GM19468 (cell line): Measurements from ENCODE around the gene DVL1.
"Not testable (repeated sequence)": the region's sequence is repeated elsewhere in the genome, so short reads cannot be mapped to it uniquely, and the experiment has no call there.

Experiments used
- ATAC-seq: cut with Tn5 transposase; IDR thresholded peaks from one replicate; pipeline ENCODE4 v1.9.1; 2021; ENCODE audit warnings: mild to moderate bottlenecking, moderate library complexity, moderate number of reproducible peaks; ENCODE audit not compliant: unreplicated experiment; ENCODE audit errors: extremely low read depth

DVL1 gene

DNA sequence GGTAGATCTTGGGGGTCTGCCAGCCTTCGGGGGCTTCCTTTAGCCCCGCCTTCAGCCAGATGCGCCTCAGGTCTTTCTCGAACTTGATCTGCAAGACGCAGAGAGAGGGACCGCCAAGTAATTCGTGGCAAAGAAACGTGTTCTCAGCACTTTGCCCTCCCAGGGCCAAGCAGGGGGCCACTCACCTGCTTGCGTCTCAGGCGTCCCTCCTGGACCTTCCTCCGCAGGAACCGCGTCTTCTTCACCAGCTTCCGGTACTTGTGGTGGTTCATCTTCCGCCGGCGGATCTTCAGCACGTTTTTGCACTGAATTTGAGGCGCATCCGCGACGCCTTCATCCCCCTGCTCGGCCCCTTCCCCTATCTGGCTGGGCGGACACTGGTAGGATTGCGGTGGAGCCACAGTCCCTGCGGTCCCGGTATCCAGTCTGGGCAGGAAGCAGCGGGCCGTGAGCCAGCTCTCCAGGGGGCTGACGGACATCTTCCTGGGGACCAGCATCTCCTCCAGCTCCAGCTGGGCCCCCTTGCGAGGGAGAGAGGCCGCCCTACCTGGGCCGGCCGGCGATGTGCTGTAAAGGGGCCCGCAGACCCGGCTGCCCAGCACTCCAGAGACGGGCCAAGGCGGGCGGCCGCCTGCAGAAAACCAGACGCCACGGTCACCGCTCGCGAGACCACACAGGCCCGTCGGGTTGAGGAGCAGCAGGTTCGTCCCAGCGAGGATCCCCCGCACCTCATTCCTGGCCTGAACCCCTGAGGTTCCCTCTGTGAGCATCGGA is 24.8 kb upstream of the DVL1 start:
- ATAC-seq: no peak

DNA sequence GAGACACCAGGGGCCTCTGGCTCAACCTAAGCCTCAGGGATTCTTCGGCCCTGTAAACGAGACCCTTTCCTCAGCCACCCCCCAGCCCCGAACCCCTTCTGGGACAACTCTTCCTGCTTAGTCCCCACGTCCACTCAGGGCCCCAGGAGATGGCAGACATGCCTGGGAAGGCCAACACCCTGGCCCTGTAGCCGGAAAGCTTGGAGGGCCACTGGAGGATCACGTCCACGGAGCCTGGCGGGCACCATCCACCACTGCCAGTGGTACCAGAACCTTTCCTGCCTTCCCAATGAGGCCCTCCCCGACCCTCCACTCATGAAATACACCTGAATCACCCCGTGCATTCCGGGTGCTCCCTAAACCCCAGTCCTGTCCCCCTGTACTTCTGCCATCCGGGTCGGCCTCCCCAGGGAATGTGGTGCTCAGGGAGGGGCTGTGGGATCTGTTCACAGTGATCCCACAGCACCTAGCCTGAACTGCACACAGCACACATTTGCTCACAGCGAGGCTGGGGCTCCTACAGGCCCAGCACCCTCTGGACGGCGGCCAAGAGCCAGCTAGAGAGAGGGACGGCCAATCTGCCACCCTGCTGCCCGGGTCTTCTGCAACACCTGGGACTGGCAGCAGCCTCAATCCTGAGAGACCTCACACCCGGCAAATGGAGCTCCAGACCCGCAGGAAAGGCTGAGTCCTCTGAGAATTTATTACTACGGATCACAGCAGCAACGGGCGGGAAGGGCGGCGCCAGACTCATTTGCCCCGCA is 24.0 kb upstream of the DVL1 start:
- ATAC-seq: no peak

DNA sequence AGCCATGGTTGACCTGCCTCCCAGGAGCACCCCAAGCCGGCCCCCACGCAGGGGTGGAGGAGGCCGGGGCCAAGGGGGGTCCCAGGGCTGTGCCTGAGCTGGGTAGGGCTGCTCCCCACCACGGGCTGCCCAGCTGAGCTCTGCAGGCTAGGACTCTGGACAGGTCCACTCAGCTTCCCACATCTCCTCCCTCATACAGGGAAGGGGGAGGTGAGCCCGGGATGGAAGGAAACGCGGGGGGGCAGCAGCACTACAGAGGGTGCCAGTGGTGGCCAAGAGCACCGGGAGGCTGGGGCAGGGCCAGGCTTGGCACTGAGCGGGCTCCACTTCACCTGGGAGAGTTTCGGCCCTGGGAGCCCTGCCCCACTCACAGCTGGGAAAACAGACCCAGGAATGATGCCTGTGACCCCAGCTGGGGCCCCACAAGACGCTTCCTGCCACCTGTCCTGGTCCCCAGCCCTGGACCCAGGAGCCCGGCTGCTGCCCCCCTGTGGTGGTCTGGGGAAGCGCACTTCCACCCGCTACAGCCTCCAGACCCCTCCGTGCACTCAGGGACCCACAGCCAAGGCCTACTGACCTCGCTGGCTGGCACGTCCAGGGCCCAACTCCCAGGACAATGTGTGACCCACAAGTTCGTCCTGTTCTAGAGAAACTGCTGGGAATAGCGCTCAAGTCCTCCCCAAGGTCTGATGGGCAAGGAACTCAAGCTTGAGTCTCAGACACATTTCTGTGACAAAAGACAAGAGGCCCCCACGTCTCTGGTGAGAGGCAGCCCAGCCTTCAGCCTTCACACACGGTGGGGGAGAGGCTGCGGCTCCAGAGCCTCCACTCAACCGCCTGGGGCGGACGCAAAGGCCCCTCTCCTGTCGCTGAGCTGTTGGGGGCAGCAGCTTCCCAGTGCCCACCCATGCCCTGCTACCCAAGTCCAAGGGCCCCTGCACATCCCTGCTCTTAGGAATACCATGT is 22.8 kb upstream of the DVL1 start:
- no peak for ATAC-seq

DNA sequence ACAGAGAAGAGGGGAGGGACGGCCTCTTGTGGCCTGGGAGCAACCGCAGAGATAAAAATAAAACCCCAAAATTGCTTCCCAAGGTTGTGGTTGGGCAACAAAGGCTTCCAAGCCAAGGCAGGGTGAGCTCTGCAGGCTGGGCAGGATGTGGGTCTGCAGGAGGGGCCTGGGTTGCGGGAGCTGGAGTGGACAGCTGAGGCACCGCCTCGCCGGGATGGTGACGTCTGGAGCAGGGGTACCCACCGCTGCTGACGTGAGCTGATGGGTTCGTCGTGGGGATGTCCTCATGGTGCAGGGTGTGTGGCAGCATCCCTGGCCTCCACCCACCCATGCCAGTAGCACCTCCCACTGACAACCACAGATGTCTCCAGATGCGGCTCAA is 22.1 kb upstream of the DVL1 start:
- no peak for ATAC-seq

DNA sequence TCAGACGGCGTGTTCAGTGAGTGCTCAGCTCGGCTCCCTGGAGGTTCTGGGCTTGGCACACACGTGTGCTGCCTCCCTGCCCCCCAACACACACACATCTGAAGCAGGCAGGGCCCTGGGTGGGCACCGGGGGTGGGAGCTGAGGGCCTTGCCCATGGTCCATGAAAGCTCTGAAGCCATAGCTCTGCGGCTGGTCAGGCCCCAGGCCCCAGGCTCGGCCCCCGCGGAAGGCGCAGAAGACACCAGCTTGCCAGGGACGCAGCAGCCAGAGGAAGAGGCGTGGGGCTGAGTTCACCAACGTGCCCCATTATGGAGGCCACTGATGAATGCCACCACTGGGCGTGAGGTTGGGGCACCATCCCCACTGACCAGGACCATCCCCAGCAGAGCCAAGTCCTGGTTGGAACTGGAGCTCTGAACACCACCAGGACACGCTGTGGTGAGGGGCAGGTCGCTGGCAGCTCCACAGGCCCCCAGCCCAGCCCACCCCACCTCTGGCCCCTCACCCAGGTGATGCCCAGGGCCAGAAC is 21.6 kb upstream of the DVL1 start:
- ATAC-seq: no peak

DNA sequence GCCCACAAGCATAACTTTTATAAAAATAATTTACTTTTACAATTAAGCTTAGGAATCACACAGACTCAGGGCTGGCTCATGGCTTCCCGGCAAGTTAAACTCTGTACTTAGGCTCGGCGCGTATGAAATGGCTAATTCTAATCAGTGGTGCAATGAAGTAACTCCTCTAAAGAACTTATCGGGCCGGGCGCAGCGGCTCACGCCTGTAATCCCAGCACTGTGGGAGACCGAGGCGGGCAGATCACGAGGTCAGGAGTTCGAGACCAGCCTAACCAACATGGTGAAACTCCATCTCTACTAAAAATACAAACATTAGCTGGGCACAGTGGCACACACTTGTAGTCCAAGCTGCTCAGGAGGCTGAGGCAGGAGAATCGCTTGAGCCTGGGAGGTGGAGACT is 20.9 kb upstream of the DVL1 start:
- ATAC-seq: not testable (repeated sequence)

DNA sequence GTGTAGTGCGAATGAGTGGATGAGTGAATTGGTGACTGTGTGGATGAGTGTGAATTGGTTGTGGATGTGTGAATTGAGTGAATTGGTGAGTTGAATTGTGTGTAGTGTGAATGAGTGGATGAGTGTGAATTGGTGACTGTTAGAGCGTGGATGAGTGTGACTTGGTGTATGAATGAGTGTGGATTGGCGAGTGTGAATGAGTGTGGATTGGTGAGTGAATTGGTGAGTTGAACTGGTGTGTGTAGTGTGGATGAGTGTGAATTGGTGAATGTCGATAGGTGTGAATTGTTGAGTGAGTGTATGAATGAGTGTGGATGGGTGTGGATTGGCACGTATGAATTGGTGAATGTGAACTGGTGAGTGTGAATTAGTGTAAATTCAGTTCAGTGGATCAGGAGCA is 18.1 kb upstream of the DVL1 start:
- no peak for ATAC-seq

DNA sequence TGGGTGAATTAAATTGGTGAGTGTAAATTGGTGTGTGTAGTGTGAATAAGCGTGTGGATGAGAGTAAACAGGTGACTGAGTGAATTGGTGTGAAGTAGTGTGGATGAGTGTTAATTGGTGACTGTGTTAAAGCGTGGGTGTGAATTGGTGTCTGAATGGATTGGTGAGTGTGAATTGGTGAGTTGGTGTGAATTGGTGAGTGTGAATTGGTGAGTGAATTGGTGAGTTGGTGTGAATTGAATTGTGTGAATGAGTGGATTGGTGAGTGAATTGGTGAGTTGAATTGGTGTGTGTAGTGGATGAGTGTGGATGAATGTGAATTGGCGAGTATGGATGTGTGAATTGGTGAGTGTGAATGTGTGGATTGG is 17.5 kb upstream of the DVL1 start:
- no peak for ATAC-seq

DNA sequence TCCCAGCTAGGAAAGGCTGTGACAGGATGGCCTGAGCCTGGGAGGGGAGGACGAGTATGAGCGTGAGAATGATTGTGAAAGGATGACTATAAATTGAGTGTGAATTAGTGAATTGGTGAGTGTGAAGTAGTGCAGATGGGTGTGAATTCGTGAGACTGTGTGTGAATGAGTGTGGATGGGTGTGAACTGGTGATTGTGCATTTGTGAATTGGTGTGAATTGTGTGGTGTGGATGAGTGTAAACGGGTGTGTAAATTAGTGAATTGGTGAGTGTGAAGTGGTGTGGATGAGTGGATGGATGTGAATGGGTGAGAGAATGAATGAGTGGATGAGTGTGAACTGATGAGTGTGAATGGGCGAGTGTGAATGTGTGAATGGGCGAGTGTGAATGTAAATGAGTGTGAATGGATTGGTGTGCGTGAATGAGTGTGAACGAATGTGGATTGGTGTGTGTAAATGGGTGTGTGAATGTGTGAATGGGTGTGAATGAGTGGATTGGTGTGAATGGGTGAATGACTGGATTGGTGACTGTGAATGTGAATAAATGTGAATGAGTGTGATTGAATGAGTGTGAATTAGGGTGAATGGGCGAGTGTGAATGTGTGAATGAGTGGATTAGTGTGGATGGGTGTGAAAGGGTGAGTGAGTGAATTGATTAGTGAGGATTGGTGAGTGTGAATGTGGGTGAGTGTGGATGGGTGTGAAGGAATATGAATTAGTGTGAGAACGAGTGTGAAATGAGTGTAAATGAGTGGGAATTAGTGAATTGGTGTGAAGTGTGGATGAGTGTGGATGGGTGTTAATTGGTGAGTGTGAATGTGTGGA is 16.9 kb upstream of the DVL1 start:
- ATAC-seq: no peak

DNA sequence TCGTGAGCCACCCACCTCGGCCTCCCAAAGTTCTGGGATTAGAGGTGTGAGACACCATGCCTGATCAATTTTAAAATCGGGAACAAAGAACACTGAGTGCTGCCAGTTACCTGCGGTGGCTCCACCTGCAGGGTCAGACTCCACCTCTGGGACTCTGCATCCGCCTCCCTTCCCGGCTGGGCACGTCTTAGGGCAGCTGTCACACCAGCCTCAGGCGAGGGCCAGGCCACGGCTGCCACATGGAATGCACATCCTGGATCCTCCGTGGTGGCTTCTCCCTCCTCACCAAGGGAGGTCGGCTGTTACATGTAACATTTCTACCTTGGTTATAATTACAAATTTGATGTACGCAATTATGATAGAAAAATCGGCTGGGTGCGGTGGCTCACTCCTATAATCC is 15.0 kb upstream of the DVL1 start:
- no peak for ATAC-seq

DNA sequence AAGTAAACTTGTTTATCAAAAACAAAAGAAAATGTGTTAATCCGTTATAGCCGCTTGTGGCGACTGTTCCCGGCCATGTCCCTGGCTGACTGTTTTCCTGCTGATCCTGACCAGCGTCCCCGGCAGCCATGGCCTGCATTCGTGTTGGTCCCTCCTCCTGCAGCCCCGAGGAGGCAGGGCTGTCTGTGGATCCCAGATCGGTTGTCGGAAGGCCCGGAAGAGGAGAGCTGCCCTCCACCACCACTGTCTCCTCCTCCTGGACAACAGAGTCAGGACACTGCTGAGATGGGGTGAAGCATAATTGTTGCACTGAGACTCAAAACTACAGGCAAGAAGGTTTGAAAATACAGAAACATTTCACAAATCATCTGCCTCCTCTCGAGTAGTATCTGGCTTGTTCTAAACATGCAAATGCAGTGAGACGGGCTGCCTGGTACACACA is 12.8 kb upstream of the DVL1 start:
- ATAC-seq: no peak

DNA sequence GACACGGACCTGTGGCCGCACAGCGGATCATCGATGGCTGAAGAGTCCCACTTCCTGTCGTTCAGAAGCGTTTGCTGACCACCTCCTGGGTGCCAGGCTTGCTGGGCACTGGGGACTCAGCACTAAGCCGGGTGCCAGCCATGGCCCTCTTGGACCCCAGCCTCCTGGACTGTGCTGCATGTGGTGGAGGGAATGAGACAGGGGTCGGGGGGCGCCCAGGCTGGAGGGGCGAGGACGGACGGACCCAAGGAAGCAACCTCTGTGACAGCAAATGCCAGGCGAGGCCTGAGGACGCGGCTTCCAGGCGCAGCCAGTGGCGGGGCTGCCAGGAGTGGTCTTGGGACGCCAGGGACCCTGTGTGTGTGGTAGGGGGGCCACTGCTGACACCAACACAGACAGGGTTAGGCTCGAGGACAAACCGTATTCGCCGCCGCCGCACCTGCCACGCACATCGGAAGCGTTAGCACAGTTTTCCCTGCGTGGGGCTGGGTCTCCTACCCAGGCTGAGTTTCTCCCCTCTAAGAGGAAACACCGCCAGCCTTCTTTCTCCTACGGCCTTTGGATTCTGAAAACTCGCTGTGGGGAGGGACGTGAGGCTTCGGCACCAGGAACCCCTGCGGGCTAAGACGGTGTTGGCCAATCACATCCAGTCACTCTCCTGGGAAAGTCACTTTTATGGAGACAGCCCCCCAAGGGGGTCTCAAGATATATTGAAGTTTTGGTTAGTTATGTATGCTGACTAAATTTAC is 12.2 kb upstream of the DVL1 start:
- ATAC-seq: no peak

DNA sequence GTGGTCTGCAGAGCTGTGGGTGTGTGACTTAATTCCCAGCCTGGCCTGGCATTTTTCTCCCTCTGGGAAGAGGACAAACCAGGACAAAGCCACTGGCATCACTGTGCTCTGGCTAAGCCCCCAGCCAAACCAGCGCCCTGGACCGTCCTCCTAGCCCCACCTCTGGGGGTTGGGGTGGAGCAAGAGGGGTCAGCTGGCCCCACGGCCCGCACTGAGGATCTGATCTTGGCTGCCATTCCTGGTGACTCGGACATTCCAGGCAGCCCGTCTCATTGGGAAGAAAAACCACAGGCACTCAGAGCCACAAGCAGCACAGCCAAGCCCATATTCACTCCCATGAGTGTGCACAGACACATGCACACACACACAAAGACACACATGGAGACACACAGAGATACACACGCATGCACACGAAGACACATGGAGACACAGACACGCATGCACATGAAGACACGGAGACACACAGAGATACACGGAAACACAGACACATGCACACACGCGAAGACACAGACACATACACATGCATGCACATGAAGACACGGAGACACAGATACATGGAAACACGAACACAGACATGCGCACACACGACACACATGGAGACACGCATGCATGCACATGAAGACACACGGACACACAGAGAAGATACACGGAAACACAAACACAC is 11.4 kb upstream of the DVL1 start:
- ATAC-seq: no peak

DNA sequence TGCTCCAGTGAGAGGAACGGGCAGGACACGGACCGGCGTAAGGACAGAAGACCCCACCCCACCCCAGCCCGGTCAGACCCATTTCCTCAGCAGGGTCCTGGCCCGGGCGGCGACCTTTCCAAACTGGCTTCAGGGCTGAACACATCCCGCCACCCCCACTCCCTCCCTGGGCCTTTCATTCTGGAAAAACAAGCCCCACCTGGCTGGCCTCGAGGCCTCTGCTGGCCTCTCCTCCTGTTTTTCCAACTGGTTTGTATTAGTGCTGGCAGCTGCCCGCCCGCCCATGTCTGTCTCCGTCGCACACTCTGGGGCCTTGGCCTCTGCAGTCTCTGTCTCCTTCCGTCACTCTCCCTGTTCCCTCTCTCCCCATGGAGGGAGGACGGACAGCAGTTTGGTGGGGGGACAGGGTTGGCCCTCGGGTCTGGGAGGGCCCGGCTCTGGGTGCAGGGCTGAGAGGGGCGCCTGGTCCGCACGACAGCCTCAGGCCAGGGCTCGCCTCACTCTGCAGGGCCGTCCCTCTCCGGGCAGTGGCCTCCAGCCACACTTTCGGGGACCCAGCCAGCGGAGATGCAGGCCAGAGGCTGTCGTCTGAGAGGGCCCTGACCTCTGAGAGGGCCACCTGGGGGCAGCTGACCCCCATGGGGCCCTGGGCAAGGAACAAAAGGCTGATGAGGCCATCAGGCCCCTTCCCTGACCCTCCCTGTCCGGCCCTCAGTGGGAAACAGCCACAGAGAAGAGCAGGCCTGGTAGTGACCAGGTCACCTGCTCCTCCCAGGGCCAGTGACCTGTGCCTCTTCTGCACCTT is 10.6 kb upstream of the DVL1 start:
- no peak for ATAC-seq

DNA sequence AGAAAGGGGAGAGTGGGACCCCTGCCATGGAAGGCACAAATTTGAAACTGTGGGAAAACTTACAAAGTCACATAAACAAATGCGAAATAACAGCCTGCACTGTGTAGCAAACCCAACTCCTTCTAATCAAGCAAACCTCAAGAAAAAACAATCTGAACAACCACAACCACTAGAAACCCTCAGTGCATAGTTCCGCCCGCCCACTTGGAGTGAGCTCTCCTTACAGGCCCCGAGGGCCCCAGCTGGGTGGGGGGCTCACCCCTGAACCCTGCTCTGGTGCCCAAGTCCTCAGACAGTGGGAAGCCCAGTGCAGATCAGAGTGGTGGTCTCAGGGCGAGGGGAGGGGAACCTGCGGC is 10.1 kb upstream of the DVL1 start:
- ATAC-seq: no peak

DNA sequence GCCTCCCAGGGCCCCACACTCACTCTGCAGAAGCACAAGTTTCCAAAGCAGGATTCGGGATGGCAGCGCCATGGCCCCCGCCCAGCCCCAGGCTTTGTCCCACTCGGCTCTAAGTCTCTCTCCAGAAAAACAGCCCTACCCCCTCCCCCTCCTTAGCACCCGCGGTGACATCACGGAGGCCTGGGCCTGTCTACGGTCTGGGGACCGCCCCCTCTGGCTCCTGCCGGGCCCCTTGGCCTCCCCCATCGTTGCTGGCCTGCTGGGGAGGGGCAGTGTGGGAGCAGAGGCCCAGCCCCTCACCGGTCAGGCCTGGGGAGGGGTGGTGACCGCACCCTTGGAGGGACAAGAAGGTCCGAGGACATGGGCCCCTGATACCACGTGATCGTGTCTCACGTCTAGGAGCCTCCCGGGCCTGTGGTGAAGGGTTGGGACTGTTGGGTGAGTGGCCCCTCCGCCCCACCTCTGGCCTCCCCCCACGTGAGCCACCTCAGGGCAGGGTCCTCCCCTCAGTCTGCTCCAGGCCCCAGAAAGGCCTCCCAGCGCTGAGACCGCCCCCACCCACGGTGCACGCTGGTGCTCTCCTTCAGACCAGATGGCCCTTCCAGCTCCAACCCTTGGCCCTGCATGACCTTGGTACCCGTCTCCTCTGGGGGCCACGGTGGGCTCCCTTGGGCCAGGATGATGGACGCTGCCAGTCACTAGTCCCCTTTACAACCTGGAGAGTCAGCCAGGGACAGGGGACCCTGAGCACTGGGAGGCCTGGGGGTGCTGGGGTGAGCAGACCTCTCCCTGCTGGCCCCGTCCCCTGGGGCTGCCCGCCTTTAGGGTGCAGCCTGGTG is 9.4 kb upstream of the DVL1 start, which contains the start of gene MXRA8:
MXRA8 (minus strand) TSS at position 123 of the 839 bp plus-strand sequence; CDS start at position 72, 51 bp downstream.
- ATAC-seq: no peak
